ENCODE results near the gene CYSTM1.

GRCh38 chr5:140192715-140193430 lies 17.9 kb downstream of the CYSTM1 start:
- TF ChIP-seq, protein P1, sequence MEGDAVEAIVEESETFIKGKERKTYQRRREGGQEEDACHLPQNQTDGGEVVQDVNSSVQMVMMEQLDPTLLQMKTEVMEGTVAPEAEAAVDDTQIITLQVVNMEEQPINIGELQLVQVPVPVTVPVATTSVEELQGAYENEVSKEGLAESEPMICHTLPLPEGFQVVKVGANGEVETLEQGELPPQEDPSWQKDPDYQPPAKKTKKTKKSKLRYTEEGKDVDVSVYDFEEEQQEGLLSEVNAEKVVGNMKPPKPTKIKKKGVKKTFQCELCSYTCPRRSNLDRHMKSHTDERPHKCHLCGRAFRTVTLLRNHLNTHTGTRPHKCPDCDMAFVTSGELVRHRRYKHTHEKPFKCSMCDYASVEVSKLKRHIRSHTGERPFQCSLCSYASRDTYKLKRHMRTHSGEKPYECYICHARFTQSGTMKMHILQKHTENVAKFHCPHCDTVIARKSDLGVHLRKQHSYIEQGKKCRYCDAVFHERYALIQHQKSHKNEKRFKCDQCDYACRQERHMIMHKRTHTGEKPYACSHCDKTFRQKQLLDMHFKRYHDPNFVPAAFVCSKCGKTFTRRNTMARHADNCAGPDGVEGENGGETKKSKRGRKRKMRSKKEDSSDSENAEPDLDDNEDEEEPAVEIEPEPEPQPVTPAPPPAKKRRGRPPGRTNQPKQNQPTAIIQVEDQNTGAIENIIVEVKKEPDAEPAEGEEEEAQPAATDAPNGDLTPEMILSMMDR (IDR thresholded peaks at IDR 0.05; ENCODE audit: poor library complexity, severe bottlenecking) = no peak
- TF ChIP-seq RAD21 (conservative IDR thresholded peaks at IDR 0.05) = no peak

Measured in neural cell (in vitro differentiated cells).